SIG-M5 (cell line): Measurements from ENCODE around the gene RBMX.
"Not testable (repeated sequence)": the region's sequence is repeated elsewhere in the genome, so short reads cannot be mapped to it uniquely, and the experiment has no call there.

Source experiments
- DNase-seq: peaks from one replicate; lab custom pipeline; 2025; lab: John Stamatoyannopoulos, UW

RBMX gene

DNA sequence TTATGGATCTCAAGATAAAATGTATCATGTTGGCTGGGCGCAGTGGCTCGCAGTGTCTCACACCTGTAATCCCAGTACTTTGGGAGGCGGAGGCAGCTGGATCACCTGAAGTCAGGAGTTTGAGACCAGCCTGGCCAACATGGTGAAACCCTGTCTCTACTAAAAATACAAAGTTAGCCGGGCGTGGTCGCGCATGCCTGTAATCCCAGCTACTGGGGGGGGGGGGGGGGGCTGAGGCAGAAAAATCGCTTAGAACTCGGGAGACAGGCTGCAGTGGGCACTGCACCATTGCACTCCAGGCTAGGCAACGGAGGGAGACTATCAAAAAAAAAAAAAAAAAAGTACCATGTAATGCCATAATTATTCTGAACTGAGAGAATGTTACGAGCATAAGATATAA lies 2.1 kb downstream of the RBMX start:
- no peak for DNase-seq

GRCh38 chrX:136874114-136874513 lies 6.4 kb downstream of the RBMX start:
- not testable (repeated sequence) for DNase-seq

- DNase-seq = not testable (repeated sequence)
Observed at GRCh38 chrX:136873210-136873609, 7.3 kb downstream of the RBMX start.

- DNase-seq = no peak
Observed at GRCh38 chrX:136872091-136872700, 8.3 kb downstream of the RBMX start.

DNA sequence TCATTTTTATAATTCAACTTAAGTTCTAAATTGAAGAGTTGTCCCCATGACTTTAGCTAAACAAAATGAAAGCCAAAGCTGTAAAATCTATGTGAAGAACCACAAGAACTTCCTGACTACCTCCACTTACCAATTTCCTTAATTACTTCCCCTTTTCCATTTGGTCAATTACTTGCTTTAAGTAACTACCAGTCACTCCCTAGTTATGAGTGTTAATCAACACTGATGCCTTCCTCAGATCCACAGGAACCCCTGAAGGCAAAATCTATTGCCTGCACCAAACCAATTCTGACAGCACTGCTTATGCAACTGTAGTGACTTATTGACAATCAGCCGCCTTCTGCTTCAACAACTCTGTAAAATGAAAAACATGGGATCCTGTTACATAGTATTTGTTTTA lies 10.5 kb downstream of the RBMX start:
- DNase-seq = no peak

GRCh38 chrX:136868283-136869055 lies 12.1 kb downstream of the RBMX start:
- no peak for DNase-seq

- DNase-seq = no peak
Observed at GRCh38 chrX:136867518-136867917, 13.0 kb downstream of the RBMX start.

DNA sequence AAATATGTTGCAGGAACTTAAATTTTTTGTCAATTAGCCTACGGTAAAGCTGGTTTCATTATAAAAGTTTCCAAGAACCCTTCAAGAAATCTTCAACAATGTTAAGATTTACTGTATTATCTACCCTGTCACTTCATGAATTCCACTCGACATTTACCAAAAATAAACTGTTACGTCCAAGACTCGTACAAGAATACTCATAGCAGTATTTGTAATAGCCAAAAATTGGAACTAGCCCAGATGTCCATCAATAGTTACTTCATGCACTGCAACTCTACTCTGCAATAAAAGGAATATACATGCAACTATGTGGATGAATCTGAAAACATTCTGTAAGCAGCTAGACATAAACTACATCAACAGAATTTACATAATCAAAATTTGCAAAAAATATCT lies 13.4 kb downstream of the RBMX start:
- DNase-seq = no peak

DNA sequence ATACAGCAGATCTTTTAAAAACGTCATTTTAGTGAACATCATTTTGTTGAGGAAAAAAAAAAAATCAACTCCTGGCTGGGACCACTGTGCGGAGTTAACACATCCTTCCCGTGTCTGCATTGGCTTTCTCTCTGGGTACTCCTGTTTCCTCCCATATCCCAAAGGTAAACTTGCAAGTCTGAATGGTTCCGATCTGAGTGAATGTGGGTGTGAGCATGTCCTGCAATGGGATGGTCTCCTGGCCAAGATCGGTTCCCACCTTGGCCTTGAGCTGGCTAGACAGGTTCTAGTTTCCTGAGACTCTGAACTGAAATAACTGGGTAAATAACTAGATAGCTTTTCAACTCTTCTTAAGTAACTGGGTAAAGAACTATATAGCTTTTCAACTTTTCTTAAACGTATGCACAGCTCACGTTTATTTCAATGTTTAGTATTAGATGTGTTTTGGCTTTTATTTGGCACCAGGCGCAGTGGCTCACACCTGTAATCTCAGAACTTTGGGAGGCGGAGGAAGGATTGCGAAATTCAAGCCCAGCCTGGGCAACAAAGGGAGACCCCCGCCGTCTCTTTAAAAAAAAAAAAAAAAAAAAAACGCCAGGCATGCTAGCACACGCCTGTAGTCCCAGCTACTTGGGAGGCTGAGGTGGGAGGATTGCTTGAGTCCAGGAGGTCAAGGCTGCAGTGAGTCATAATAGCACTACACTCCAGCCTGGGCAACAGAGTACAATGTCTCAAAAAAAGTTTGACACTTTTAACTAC lies 14.0 kb downstream of the RBMX start:
- no peak for DNase-seq

DNA sequence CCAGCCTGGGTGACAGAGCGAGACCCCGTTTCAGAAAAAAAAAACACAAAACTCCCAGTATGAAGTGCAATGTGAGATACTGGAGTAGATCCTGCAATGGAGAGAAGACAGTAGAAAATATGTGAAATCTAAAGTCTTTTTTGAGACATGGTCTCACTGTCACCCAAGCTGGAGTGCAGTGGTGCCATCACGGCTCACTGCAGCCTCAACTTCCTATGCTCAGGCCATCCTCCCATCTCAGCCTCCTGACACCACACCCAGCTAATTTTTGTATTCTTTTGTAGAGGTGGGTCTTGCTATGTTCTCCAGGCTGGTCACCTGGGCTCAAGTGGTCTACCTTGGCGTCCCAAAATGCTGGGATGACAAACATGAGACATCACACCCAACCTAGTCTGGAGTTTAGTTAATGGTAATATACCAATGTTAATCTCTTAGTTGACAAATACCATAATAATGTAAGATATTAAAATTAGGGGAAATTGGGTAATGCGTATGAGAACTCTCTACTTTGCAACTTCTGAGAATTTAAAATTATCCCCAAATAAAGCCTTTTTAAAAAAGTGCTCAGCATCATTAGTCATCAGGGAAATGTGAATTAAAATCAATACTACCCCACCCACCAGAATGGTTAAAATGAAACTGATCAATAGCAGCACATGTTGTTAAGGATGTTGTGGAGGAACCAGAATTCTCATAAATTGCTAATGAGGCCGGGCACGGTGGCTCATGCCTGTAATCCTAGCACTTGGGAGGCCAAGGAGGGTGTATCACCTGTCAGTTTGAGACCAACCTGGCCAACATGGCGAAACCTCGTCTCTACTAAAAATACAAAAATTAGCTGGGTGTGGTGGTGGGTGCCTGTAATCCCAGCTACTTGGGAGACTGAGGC lies 15.0 kb downstream of the RBMX start:
- no peak for DNase-seq

GRCh38 chrX:136863826-136864225 lies 16.7 kb downstream of the RBMX start:
- no peak for DNase-seq

DNA sequence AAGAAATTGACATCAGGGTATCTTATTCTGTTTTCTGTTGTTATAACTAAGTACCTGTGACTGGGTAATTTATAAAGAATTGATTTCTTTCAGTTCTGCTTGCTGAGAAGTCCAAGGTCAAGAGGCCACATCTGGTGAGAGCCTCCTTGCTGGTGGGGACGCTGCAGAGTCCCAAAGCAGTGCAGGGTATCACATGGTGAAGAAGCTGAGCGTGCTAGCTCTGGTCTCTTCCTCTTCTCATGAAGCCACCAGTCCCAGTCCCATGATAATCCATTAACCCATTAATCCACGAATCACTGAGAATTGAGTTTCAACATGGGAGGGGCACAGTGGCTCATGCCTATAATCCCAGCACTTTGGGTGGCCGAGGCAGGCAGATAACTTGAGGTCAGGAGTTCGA lies 18.0 kb downstream of the RBMX start:
- no peak for DNase-seq

GRCh38 chrX:136861877-136862276 lies 18.6 kb downstream of the RBMX start:
- DNase-seq = no peak

DNA sequence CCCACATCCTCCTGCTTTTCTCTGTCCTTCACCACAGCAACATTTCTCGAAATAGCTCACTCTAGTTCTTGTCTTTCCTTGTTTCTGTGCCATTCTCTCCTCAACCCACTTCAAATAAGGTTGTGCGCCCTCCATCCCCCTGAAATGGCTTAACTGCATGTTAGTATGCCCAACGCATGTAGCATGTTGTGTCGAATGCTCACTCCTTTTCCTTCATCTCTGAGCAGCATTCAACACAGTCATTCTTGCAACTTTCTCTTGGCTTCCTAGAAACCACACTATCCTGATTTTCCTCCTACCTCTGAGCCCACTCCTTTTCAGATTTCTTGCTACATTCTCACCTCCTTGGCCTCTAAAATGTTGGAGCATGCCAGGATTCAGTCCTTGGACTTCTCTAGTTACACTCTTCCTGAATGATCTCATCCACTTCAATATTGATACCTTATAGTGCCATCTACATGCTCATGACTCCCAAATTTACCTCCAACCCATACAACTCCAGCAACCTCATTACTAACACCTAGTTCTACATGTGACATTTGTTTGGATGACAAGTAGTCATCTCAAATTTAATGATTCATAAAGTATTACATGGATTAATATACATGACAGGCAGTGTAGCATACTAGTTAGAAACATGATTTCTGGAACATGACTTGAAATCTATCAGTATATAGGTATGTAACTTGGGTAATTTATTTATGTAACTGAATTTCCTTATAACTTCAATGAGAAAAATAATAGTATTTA lies 22.3 kb downstream of the RBMX start:
- DNase-seq = no peak

- peak; percentile 77 for DNase-seq
Observed at GRCh38 chrX:136856551-136856950, 24.0 kb downstream of the RBMX start.

- DNase-seq = no peak
Observed at GRCh38 chrX:136856050-136856449, 24.5 kb downstream of the RBMX start.

- no peak for DNase-seq
Observed at GRCh38 chrX:136851526-136851925, 29.0 kb downstream of the RBMX start.

GRCh38 chrX:136850441-136851175 lies 29.9 kb downstream of the RBMX start:
- DNase-seq = peak; percentile 0

DNA sequence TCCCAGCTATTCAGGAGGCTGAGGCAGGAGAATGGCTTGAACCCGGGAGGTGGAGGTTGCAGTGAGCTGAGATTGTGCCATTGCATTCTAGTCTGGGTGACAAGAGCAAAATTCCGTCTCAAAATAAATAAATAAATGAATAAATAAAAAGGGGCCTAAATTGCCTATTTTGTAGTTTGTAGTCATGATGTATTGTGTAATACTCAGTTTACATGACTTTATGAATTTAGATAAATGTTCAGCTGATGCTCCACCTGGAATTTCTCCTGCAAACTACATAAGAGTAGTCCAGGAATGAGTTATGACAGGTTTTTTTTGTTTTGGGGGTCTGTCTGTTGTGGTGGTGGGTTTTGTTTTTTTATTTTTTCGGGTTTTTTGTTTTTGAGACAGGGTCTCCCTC lies 31.1 kb downstream of the RBMX start:
- no peak for DNase-seq

GRCh38 chrX:136847874-136848273 lies 32.7 kb downstream of the RBMX start:
- DNase-seq = no peak

GRCh38 chrX:136839196-136839595 lies 41.3 kb downstream of the RBMX start:
- DNase-seq = no peak
